Natural killer cell (primary cell): ENCODE results near the gene MRPS7. TPM values are rescaled to one million over a fixed set of nuclear protein-coding genes. Genes with fewer than 3 reads are reported as not detected.
A peak's percentile ranks its signal among the peaks of the same experiment; 100 is the strongest.

Experiments used
- ATAC-seq, 3 donors: fragments of 150-1000 bp in 2 of 3; fragments of 200-7000 bp in 1 of 3; cut with Tn5 transposase; 1 replicate in 1 of 3; 2 replicates in 2 of 3; pipeline ENCODE4 v1.10.0; 2021; ENCODE audit warnings: mild to moderate bottlenecking in 2 of 3, moderate library complexity in 2 of 3
- DNase-seq, 2 donors: peaks; one replicate each; pipeline versions ENCODE4 v3.0.0 to v3.0.0-alpha.2; 2013 to 2021; ENCODE audit warnings: mixed read lengths in 1 of 2
- H3K27ac ChIP-seq: one replicate; pipeline ENCODE4 v1.5.1; 2013; ENCODE audit warnings: mild to moderate bottlenecking, low read length
- H3K27me3 ChIP-seq: one replicate; pipeline ENCODE4 v1.6.1; 2013; ENCODE audit warnings: low read length; ENCODE audit not compliant: control insufficient read depth, insufficient read depth
- H3K36me3 ChIP-seq: one replicate; pipeline ENCODE4 v1.6.1; 2013; ENCODE audit warnings: low read length; ENCODE audit not compliant: control insufficient read depth, insufficient read depth
- H3K4me1 ChIP-seq: one replicate; pipeline ENCODE4 v1.6.1; 2013; ENCODE audit warnings: low read length; ENCODE audit not compliant: control insufficient read depth, insufficient read depth
- H3K4me3 ChIP-seq: one replicate; pipeline ENCODE4 v1.5.1; 2013; ENCODE audit warnings: low read length
- H3K9me3 ChIP-seq: one replicate; pipeline ENCODE4 v1.6.1; 2013; ENCODE audit warnings: low read length; ENCODE audit not compliant: control insufficient read depth, insufficient read depth
- H3K27ac Mint-ChIP-seq, 2 donors: one replicate each; pipeline ENCODE4 v1.8.0; 2022; ENCODE audit warnings: mild to moderate bottlenecking in 2 of 2, mixed read lengths in 2 of 2, moderate library complexity in 1 of 2
- H3K27me3 Mint-ChIP-seq, 2 donors: one replicate each; pipeline ENCODE4 v1.8.0; 2022; ENCODE audit warnings: low read depth in 2 of 2, mixed read lengths in 2 of 2
- H3K36me3 Mint-ChIP-seq: one replicate; pipeline ENCODE4 v1.8.0; 2022; ENCODE audit warnings: mixed read lengths
- H3K4me1 Mint-ChIP-seq, 2 donors: one replicate each; pipeline ENCODE4 v1.8.0; 2022; ENCODE audit warnings: mixed read lengths in 2 of 2
- H3K4me3 Mint-ChIP-seq: one replicate; pipeline ENCODE4 v1.8.0; 2022; ENCODE audit warnings: mild to moderate bottlenecking, moderate library complexity, mixed read lengths
- H3K9me3 Mint-ChIP-seq, 2 donors: one replicate each; pipeline ENCODE4 v1.8.0; 2022; ENCODE audit warnings: mixed read lengths in 2 of 2
- WGBS: methylation state at CpG from one replicate; pipeline ENCODE4 v1.1.7; 2013; ENCODE audit warnings: missing lambda C conversion rate; ENCODE audit not compliant: insufficient coverage; 5-methylcytosine and 5-hydroxymethylcytosine counted together
- intact Hi-C: fragments of 100-400 bp; cut with micrococcal nuclease; formaldehyde crosslinking; loops from one replicate; pipeline ENCODE4 v1.14.2; 2022
- total RNA-seq, 4 donors: library from RNA; stranded (reverse); fragments of 120-200 nt in 1 of 4; gene quantifications; one replicate each; pipeline versions ENCODE4 v1.2.3 to v1.2.4, GENCODE V29; 2013 to 2022
- TF ChIP-seq, protein P1 (sequence below): fragments of 200-600 bp; IDR thresholded peaks from one replicate; pipeline ENCODE4 v1.8.0; 2022; ENCODE audit warnings: antibody characterized with exemption

Gene MRPS7
- total RNA-seq, 3 donors from 2014 or later (not counting 1 experiment from before 2014, with no cell fraction given), result 27.3 to 29.4 (median 27.9) TPM

DNA sequence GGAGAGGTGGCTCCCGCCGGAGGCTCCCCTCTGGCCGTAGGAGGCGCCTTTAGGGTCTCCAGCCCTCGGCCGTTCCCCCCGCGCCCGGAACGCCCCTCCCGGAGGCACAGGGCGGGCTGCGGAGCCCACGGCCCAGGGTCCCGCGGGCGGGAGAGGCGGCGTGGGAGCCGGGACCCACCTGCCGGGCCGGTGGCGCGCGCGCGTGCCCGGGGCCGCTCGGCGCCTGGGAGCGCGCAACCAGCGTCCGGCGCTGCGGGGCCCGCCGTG, 9.2 kb downstream of the MRPS7 start, which contains the start of gene MIF4GD:
MIF4GD (minus strand) TSS at position 266 of the 267 bp plus-strand sequence. CDS start 1,036 bp downstream, outside the sequence.
- H3K9me3 ChIP-seq, result no peaks in the 10 kb centered on the region
- H3K27me3 ChIP-seq, result no peaks in the 10 kb centered on the region
- TF ChIP-seq, protein P1, sequence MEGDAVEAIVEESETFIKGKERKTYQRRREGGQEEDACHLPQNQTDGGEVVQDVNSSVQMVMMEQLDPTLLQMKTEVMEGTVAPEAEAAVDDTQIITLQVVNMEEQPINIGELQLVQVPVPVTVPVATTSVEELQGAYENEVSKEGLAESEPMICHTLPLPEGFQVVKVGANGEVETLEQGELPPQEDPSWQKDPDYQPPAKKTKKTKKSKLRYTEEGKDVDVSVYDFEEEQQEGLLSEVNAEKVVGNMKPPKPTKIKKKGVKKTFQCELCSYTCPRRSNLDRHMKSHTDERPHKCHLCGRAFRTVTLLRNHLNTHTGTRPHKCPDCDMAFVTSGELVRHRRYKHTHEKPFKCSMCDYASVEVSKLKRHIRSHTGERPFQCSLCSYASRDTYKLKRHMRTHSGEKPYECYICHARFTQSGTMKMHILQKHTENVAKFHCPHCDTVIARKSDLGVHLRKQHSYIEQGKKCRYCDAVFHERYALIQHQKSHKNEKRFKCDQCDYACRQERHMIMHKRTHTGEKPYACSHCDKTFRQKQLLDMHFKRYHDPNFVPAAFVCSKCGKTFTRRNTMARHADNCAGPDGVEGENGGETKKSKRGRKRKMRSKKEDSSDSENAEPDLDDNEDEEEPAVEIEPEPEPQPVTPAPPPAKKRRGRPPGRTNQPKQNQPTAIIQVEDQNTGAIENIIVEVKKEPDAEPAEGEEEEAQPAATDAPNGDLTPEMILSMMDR, result no peak
- peak within 1 kb of the TSS; percentile 95 for H3K27ac ChIP-seq
- Mint-ChIP-seq H3K4me1 (peaks cover 10 to 25% of the 10 kb centered on the region in 2 donors), H3K27ac (peak within 1 kb of the TSS; percentile 81 to 91), H3K27me3 (no peaks in the 10 kb centered on the region), H3K4me3 (peak within 1 kb of the TSS; percentile 88), H3K9me3 (no peaks in the 10 kb centered on the region), H3K36me3 (no peaks in the 10 kb centered on the region)
- H3K4me1 ChIP-seq, result peaks cover 40% of the 10 kb centered on the region
- peak in 2 of 3 donors; percentile 24 to 31 for ATAC-seq
- no peak for DNase-seq
- intact Hi-C loops, result loop anchor here (1.0 kb wide), 2 partner anchors 10 to 18 kb away; partner anchors contain the start of genes GGA3, MRPS7 and SLC25A19
- 0% methylated on average over 39 of the region's 39 CpGs for WGBS
- peaks cover 17% of the 10 kb centered on the region for H3K36me3 ChIP-seq
- peak within 1 kb of the TSS; percentile 86 for H3K4me3 ChIP-seq

DNA sequence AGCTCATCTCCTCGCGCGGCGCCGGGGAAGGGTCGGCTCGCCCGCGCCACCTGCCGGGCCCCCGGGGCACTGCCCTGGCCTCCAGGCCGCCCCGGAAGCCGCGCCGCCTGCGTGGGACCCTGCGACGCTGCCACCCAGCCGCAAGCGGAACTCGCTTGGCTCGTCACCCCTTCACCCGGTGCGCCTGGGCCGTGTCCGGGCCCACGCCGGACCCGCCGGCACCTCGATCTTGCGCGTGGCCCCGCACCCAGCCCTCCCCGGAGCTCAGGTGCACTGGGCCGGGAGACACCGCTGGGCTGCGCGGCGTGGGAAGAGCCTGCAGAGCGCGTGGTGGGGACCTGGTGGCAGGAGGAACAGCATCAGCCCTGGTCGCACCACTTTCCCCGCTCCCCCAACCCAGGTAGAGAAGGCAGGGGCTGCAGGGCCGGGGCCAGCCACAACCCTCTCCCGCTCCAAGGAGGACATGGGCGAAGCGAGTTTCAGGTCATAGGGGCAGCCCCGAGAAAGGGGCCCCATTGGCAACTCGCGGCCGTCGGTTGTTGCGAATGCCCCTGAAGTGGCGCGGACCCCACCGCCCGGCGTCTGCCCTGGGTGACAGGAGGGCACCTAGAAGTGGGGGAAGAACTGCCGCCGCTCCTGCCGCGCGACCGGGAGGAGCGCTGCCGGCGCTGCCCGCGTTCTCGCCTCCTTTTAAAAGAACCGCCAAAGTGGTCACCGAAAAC, 9.7 kb downstream of the MRPS7 start:
- Mint-ChIP-seq H3K4me3 (peak overlapping the region; percentile 88), H3K36me3 (no peaks in the 10 kb centered on the region)
- WGBS, result under 1% methylated on average over 74 of the region's 74 CpGs

DNA sequence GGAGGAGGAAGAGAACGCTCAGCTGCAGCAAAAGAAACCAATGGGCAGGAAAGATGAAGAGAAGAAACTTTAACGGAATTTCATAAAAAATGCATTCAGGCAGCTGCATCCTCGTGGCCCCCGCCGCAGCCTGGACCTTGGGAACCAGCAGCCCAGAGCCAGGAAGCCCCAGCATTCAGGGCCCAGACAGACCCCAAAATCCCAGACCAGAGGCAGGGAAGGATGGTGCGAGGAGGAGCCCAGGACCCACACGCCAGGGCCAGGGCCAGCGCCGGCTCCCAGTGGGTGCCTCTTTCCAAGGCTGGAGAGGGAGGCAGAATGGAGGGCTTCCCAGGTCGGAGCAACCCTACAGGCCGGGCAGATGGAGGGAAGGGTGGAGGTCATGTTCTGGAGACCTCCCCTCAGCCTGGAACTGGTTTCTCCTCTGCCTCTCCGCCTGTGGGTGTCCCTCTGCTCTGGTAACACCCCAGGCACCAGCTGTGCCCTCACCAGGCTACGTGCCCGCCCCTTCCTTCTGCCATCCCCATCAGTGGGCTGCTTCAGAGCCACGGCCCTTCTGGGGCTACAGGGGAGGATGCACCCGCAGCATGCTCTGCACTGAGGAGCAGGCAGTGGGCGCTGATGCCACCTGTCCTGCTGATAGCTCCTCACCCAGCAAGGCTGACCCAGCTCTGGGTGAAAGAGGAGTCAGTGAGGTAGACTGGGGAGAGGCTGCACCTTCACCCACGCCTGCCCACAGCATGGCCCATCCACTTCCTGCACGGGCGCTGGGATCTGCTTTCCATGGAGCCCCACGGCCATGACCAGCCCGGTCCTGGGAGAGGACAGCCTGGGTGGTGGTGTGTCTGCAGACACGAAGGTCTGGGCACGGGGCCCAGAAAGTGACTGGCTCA, 10.5 kb downstream of the MRPS7 start:
- Histone ChIP-seq H3K9me3 (no peaks in the 10 kb centered on the region), H3K4me1 (peaks cover 39% of the 10 kb centered on the region), H3K36me3 (peaks cover 7% of the 10 kb centered on the region), H3K27ac (peak overlapping the region; percentile 91), H3K4me3 (peak overlapping the region; percentile 81), H3K27me3 (no peaks in the 10 kb centered on the region)
- WGBS, result 62% methylated on average over 24 of the region's 24 CpGs
- Mint-ChIP-seq H3K36me3 (no peaks in the 10 kb centered on the region), H3K9me3 (no peaks in the 10 kb centered on the region), H3K4me1 (peaks cover 10 to 25% of the 10 kb centered on the region in 2 donors), H3K27me3 (no peaks in the 10 kb centered on the region), H3K27ac (peak overlapping the region; percentile 81 to 91), H3K4me3 (peak overlapping the region; percentile 88)
- intact Hi-C loops, result loop anchor here (1.0 kb wide), 1 partner anchor 17 kb away; the partner anchor contains the start of gene SLC25A19
- TF ChIP-seq, protein P1, result no peak
- DNase-seq, result peak in 1 of 2 donors; percentile 28
- no peak for ATAC-seq

More for the DNA sequence above, 9.7 kb downstream of the MRPS7 start:
- Histone ChIP-seq H3K36me3 (peaks cover 12% of the 10 kb centered on the region), H3K9me3 (no peaks in the 10 kb centered on the region), H3K4me3 (peak overlapping the region; percentile 81), H3K27me3 (no peaks in the 10 kb centered on the region), H3K4me1 (peaks cover 40% of the 10 kb centered on the region), H3K27ac (peak overlapping the region; percentile 91)
- H3K9me3 Mint-ChIP-seq, result no peaks in the 10 kb centered on the region
- TF ChIP-seq, protein P1, result peak; percentile 61
- DNase-seq (peak; percentile 93 to 94), ATAC-seq (peak; percentile 90 to 98 (median 90))
- H3K27me3 Mint-ChIP-seq, result no peaks in the 10 kb centered on the region
- intact Hi-C loops, result loop anchor here (1.0 kb wide), 1 partner anchor 18 kb away; the partner anchor contains the start of gene SLC25A19
- peaks cover 10 to 25% of the 10 kb centered on the region in 2 donors for H3K4me1 Mint-ChIP-seq
- H3K27ac Mint-ChIP-seq, result peak overlapping the region; percentile 81 to 91
